ENCODE measurements around the gene CIDEB.

- TF ChIP-seq CTCF (IDR thresholded peaks at IDR 0.05; ENCODE audit: insufficient read depth, low read length), result no peak
- no peak for TF ChIP-seq REST (IDR thresholded peaks at IDR 0.05; ENCODE audit: insufficient replicate concordance, low read depth)
These were observed 30.0 kb downstream of the CIDEB start for GRCh38 chr14:24277606-24278321.
